ENCODE measurements around the gene FAM168B.
"Not testable (repeated sequence)": the region's sequence is repeated elsewhere in the genome, so short reads cannot be mapped to it uniquely, and the experiment has no call there.

Gene FAM168B

DNA sequence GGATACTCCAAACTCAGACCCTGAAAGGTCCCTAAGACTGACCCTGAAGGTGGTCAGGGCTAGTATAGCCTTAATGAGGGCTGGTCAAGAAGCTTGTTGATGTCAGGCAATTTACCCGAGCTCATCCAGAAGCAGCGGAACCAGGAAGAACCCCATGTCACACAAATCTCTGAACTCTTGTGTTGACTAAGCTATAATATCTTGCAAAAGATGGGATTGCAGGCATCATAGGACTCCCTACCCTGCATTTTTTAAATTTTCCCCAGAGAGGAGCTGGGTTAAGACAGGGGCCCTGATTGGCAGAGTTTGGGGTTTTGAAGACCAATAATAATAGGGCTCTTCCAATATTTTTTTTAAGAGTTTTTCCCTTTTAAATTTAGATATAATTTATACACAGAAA lies 9.9 kb upstream of the FAM168B start:
- DNase-seq (ENCODE audit: low read depth, low spot score), result no peak

DNA sequence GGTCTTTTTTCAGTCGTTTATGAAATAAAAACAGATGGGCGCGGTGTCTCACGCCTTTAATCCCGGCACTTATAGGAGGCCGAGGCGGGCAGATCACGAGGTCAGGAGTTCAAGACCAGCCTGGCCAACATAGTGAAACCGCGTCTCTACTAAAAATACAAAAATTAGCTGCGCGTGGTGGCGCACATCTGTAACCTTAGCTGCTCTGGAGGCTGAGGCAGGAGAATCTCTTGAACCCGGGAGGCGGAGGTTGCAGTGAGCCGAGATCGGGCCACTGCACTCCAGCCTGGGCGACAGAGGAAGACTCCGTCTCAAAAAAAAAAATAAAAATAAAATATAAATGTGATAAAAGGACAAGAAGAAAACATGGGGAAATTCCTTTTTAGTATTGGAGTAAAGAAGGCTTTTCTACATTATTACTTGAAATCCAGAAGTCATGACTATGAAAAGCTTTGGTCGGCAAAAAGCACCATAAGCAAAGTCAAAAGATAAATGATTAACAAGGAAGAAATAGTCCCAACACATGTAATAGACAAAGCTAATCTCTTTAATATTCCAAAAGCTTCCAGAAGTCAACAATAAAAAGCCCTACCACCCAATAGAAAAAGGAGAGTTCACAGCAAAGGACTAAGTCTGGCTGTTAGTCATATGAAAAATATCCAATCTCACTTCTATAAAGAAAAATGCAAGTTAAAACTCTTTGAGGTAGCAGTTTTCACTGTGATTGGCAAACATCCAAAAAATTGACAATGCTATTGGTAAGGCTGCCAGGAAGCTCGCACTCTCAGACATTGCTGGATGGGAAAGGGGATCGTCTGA lies 1.4 kb upstream of the FAM168B start:
- DNase-seq (ENCODE audit: low read depth, low spot score), result peak; percentile 15

DNA sequence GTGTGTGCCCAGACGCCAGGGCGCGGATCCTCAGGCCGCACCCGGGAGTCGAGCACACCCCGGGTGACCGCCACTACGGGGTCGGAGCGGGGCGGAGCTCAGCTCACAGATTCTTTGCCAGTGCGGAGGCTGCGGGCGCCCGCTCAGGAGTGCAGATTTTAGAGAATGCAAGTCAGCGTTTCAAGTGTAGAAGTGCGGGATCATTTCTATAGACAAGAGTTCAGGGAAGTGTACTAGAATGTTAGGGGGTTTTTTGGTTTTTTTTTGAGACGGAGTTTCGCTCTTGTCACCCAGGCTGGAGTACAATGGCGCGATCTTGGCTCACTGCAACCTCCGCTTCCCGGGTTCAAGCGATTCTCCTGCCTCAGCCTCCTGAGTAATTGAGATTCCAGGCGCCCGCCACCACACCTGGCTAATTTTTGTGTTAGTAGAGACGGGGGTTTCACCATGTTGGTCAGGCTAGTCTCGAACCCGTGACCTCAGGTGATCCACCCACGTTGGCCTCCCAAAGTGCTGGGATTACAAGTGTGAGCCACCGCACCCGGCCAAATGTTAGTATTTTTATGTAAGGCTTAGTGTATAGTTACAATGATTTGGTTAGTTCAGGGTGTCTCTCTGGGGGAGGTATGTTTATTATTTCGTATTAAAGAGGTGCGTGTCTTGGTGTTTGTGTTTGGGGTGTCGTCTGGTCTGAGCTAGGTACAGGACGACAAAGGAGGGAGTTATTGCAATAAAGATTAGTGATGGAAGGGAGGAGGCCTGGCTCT lies 619 bp upstream of the FAM168B start:
- DNase-seq (ENCODE audit: low read depth, low spot score), result no peak

DNA sequence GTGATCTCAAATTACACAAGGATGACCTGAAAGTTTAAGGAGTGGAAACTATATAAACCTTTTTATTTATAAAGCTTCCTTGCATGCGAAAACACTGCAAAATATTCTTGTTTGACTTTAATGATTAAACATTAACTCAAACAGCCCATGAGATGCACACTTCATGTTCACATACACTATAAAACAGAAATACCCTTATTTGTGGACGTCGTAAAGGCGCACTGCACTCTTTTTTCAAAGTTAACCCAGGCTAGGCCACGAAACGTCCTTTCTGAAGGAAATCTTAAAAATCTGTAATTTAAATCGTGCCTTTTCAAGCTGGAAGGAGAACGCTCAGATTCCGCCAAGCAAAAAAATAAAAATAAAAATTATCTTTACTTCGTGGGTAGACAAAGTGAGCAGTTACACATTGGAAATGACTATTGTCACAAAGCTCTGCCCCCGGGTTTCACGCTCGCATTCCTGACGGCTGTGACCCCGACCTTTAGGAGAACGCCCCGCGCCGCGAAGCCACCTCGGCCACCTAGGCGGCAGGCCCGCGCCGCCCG lies 728 bp downstream of the FAM168B start:
- DNase-seq (ENCODE audit: low read depth, low spot score), result no peak

DNA sequence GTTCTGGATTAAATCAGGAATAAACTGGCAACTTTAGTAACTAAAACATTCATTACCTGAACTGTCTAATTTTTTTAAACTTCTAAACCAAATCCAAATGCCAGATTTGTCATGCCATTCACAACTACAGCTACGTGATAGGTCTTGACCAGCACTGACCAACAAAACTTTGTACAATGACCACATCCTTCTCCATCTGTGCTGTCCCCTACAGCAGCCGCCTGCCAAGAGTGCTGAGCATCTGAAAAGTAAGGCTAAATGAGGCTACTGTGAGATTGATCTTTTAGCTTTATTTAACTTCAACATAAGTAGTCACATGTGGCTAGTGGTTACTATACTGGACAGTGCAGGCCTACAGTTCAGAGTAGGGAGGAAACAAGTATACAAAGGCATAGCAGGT lies 7.6 kb downstream of the FAM168B start:
- DNase-seq (ENCODE audit: low read depth, low spot score), result no peak

DNA sequence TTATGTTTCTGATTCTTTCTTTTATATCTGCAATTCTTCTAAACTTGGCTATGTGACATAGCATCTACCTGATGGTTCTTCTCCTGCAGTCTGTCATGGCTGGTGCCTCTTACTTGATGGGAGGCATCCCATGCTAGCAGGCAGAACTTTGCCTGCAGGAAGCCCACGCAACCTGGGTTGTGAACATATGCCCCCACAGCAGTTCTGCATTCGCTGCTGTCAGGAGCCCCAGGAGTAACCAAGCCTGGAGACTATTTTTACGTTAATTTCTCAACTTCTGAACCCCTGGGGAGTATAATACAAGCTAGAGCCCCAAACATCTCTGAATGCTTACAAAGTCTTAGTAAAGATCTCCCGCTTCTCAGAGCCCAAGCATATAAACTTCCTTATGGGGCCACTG lies 12.1 kb downstream of the FAM168B start:
- no peak for DNase-seq (ENCODE audit: low read depth, low spot score)

DNA sequence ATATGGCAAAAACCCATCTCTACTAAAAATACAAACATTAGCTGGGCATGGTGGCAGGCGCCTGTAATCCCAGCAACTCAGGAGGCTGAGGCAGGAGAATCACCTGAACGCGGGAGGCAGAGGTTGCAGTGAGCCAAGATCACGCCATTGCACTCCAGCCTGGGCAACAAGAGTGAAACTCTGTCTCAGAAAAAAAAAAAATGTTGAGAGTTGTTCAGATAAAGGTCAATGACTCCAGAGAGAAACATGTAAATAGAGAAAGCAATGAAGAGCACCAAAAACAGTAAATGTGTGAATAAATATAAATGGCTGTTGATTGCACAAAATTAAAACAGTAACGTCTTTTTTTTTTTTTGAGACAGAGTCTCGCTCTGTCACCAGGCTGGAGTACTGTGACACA lies 13.3 kb downstream of the FAM168B start:
- not testable (repeated sequence) for DNase-seq (ENCODE audit: low read depth, low spot score)

DNA sequence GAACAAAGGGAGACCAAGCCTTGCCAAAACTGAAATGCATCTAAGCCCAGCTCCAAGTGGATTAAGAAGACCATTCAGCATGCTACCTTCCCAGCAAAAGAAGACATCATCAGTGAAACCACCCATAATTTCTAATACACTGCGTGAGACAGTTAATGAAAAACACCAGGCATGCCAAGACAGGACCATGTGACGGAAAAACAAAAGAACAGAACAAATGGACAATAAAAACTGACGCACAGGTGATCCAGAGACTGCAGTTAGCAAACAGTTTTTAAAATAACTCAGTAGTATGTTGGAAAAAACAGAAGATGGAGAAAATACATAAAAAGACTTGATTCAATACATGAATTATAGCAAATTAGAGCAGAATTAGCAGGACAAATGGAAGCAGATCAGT lies 15.3 kb downstream of the FAM168B start:
- no peak for DNase-seq (ENCODE audit: low read depth, low spot score)

DNA sequence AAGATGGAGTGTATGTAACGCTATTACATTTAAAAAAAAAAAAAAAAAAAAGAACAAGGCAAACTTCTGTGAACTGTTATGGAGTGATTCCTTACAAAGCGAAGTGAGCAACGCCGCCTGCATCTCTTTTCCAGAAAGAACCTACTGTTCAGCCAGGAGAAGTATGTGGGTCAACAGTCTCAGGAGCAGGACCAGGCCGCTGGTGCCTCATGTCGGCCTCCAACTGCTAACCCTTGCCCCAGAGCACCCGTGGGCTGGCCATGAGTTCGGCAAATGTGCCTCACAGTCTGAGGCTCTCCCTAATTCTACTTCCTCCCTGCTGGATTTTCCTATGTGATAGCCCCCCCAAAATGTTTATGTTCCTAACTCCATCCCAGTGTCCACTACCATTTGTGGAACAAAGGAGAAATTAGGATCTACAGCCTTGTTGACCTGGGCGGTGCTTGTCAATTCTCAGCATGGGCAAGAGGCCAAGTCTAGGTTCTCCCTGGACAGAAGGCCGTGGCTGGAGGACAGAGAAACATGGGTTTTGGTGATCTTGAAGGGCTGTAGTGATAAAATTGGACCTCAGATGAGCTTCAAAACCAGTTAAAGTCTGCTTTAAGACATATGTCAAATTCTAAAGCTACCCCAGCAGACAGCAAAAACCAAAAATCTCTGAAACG lies 15.9 kb downstream of the FAM168B start:
- DNase-seq (ENCODE audit: low read depth, low spot score), result no peak

DNA sequence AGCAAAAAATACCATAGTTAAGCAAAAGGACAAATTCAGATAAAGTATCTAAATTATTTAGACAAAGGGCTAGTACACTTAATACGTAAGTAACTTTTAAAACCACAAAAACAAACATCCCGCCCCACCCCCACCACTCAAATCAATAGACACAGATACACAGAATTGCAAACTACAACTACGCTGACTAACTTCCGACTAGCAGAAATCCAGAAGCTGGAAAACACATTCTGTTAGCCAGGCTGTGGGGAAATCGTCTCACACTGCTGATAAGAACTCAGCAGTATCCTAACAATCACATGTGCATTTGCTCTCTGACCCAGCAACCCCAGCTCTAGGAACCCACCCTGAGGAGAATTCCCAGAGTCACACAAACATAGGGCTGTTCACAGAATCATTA lies 16.6 kb downstream of the FAM168B start:
- DNase-seq (ENCODE audit: low read depth, low spot score), result no peak

DNA sequence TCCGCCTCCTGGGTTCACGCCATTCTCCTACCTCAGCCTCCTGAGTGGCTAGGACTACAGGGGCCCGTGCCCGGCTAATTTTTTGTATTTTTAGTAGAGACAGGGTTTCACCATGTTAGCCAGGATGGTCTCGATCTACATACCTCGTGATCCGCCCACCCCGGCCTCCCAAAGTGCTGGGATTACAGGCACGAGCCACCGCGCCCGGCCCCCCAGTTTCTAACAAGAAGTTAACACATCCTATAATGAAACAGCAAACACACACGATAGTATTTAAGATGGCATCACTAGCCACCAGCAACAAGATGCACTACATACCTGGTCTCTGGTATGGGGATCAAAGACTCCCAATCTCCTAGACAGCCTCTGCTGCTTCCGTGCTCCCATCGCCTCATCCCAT lies 17.7 kb downstream of the FAM168B start:
- not testable (repeated sequence) for DNase-seq (ENCODE audit: low read depth, low spot score)

DNA sequence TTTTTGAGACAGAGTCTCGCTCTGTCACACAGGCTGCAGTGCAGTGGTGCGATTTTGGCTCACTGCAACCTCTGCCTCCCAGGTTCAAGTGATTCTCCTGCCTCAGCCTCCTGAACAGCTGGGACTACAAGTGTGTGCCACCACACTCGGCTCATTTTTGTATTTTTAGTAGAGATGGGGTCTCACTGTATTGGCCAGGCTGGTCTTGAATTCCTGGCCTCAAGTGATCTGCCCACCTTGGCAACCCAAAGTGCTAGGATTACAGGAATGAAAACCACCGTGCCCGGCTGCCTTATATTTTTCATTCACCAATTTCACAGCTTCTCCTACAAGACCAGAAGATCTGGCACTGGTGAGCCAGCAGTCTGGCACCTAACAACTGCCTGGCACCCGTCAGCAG lies 25.1 kb downstream of the FAM168B start:
- DNase-seq (ENCODE audit: low read depth, low spot score), result not testable (repeated sequence)

DNA sequence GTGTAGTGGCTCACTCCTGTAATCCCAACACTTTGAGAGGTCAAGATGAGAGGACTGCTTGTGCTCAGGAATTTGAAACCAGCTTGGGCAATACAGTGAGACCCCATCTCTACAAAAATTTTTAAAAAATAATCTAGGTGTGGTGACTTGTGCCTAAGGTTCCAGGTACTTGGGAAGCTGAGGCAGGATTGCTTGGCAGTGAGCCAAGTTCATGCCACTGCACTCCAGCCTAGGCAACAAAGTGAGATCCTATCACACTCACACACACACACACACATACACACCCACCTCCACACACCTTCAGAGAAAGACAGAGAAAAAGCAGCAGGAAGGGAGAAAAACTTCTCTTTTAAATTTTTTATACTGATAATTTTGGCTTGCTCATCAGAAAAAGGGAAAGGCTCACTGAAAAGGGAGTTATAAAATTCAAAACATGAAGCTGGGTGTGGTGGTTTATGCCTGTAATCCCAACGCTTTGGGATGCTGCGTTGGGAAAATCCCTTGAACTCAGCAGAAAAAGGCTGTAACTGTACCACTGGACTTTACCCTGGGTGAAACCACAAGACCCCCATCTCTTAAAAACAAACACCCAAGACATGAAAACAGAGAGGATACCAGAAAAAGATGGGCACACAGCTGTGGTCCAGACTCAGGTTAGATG lies 25.7 kb downstream of the FAM168B start:
- DNase-seq (ENCODE audit: low read depth, low spot score), result no peak

DNA sequence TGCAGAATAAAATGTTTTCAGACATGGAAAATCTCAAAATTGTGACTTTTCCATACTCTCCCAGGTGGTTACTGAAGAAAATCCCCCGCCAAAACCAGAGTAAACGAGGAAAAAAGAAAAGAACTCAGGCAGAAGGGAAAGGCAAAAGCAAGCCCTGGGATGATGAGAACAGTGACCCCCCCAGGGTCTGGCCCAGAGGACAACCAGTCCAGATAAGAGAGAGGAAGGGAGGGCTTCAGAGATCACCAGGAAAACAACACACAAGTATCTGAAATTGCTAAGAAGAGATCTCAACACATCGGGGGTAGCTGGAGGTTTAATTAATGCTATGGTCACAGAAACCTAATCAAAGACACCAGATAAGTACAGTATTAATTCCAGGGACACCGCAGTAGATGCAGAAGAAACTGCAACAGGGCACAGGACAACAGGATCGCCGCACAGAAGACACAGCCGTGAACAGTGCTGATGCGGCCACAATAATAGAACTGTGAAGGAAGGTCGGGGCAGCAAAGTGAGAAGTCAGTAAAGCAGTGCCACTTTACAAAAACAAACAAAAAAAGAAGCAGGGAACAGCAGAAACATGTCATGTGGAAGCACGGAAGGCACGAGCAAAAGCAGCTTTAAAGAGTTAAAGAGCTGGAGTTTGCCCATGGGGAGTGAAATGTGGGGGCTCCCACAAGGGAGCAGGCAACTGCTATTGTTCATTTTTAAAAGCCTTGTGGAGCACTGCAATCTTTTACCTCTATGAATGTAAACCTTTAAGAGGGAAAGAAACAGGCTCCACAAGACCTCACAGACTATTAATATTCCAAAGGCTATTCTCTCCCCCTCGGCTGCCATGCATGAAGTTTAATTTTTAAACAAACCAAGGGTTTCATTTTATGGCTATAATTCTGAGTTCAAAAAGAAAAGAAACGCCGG lies 28.4 kb downstream of the FAM168B start:
- no peak for DNase-seq (ENCODE audit: low read depth, low spot score)

DNA sequence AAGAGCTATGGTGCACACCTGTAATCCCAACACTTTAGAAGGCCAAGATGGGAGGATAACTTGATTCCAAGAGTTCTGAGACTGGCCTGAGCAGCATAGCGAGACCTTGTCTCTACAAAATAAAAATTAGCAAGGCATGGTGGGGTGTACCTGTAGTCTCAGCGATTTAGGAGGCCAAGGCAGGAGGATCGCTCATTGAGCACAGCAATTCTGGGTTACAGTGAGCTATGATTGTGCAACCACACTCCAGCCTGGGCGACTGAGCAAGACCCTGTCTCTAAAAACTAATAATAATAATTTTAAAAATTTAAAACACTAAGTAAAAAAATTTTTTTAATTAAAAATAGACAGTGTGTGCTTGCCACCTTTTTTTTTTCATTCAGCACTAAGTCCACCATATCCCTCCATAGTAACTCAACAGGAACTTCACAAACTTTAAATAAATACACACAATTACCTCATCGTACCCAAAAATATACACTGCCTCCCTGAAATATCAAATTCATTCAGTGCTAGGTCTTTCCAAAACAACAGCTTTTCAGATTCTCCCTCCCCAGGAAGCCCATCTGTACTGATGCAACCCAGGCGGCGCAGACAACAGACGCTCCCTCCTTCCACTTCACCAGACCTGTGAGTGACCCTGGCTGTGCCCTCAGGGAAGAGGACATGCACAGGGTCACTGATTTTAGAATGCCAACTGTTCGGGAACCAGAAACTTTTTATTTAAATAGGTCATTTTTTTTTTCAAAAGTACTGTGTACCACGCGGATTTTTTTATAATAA lies 29.6 kb downstream of the FAM168B start:
- DNase-seq (ENCODE audit: low read depth, low spot score), result no peak

DNA sequence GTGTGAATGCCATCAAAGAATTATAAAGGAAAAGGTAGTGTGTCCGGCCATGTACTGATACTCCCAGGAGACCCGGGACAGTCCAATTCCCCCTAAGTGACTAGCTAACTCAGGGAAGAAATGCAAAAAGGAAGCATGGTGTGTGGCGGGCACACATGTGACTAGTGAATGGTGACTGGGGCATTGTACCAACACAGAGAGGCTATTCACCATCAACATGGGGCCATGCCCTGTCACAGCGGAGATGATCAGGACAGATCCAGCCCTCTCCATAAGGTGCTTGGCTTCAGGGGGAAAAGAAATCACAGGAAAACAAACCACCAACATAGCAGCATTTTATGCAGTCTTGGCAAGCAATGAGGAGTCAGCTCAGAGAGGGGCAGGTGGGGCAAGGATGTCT lies 34.3 kb downstream of the FAM168B start:
- DNase-seq (ENCODE audit: low read depth, low spot score), result no peak

DNA sequence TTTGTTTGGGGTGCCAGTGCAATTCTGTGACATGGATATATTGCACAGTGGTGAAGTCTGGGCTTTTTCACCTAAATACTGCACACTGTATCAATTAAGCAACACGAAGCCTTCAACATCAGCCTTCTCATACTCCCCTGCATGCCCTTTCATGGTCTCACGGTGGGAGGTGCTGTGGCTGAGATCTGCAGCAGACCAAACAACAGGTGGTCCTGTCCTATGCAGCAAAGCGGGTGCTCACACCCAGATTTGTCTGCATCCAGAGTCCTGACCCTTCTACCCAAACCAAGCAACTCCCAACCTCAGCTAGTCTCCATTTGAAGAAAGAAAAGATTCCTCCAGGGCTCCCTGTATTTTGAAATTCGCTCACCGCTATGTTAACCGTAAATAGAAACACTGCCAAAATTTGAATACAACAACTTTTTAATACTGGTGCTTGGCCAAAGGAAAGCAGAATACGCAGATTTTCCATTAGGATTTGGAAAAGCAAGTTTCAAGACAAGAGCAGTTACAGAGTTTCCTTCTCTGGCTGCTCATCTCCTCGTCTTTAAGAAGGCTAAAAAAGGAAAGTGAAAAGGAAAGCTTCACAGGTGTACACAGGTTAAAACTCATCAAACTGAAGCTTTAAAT lies 34.9 kb downstream of the FAM168B start:
- DNase-seq (ENCODE audit: low read depth, low spot score), result no peak

DNA sequence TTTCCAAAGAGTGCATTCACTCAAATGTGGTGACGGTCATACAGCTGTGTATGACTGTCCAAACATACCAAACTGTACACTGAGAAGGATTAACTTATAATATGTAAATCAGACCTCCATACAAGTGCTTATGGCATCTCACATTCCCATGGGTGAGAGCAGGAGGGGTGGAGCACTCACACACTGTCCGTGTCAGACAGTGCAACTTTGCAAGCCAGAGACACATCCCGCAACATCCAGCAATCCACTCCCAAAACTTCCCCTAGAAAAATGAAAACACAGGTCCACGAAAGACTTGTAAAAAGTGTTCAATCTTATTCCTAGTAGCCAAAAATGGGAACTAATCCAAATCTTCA lies 36.4 kb downstream of the FAM168B start:
- no peak for DNase-seq (ENCODE audit: low read depth, low spot score)

DNA sequence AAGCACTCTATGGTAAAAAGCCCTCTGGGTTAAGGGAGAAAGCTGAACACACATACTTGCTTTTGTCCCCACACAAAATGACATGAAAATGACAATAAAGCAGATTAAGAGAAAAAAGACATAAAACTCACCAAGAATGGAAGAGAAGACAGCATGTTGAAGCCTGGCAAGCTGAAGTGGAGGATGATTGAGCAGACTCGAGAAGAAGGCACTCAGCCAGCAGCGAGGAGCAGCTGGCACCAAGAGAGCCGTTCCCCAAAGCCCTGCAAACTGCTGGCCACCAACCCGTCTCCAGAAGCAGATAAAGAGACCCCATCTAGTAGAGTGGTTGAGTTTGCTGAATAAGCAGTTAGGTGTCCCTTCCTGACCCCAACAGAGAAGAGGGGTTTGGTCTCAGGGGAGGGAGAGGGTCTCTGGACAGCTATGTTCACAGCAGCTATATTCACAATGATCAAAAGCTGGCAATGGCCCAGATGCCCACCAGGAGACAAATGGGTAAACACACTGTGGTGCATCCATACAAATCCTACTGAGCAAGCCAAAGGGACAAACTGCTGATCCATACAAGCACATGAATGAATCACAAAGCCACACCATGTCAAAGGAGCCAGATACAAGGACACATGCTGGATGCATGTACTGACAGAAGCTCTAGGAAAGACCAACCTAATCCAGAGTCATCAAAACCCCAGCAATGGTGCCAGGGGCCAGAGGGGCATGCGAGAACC lies 36.9 kb downstream of the FAM168B start:
- DNase-seq (ENCODE audit: low read depth, low spot score), result no peak

All from astrocyte of the hippocampus (primary cell).